Mesothelial cell of epicardium (in vitro differentiated cells): ENCODE data around the gene ZNF749. TPM values are rescaled to one million over a fixed set of nuclear protein-coding genes. Genes with fewer than 3 reads are reported as not detected.

Experiments used
- DNase-seq, 2 experiments: peaks; one replicate each; pipeline ENCODE4 v3.0.0; 2021; ENCODE audit warnings: low spot score in 2 of 2; ENCODE audit not compliant: unreplicated experiment in 2 of 2
- H3K27ac Mint-ChIP-seq: 2 replicates; pipeline ENCODE4 v1.8.0; 2021; ENCODE audit warnings: mixed read lengths
- H3K27me3 Mint-ChIP-seq: 2 replicates; pipeline ENCODE4 v1.8.0; 2021; ENCODE audit warnings: low read depth, mixed read lengths
- H3K36me3 Mint-ChIP-seq: 2 replicates; pipeline ENCODE4 v1.8.0; 2021; ENCODE audit warnings: mixed read lengths
- H3K4me1 Mint-ChIP-seq: 2 replicates; pipeline ENCODE4 v1.8.0; 2021; ENCODE audit warnings: mixed read lengths
- H3K4me3 Mint-ChIP-seq: 2 replicates; pipeline ENCODE4 v1.8.0; 2021; ENCODE audit warnings: mild to moderate bottlenecking, moderate library complexity, mixed read lengths
- H3K9me3 Mint-ChIP-seq: 2 replicates; pipeline ENCODE4 v1.8.0; 2021; ENCODE audit warnings: mixed read lengths
- total RNA-seq: library from RNA; stranded (reverse); gene quantifications from 3 replicates; pipeline ENCODE4 v1.2.1, GENCODE V29; 2021
- TF ChIP-seq, protein P1 (sequence below): fragments of 200-600 bp; sonication (generic); IDR thresholded peaks from one replicate; pipeline ENCODE4 v1.5.0; 2021; ENCODE audit warnings: antibody characterized with exemption; ENCODE audit not compliant: unreplicated experiment

ZNF749 gene
- total RNA-seq, 1 donor from 2014 or later = 23.7 TPM

DNA sequence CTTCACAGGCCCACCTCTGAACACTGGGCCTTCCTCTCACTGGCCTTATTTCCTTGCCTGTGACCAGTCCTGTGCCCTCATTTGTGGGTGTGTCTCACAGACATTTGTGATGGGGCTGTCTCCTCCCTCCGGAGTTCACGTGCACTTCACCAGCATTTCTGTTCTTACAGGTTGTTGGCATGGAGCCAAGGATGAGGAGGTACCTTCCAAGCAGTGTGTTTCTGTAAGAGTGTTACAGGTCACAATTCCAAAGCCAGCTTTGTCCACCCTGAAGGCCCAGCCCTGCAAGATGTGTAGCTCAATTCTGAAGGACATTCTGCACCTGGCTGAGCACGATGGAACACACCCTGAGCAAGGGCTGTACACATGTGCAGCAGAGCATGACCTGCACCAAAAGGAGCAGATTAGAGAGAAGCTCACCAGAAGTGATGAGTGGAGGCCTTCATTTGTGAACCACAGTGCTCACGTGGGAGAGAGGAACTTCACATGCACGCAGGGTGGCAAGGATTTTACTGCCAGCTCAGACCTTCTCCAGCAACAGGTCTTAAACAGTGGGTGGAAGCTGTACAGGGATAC, 8.1 kb downstream of the ZNF749 start:
- Mint-ChIP-seq H3K4me1 (no peaks in the 10 kb centered on the region), H3K4me3 (no peak overlapping the region), H3K27me3 (no peaks in the 10 kb centered on the region), H3K9me3 (peaks cover 18% of the 10 kb centered on the region), H3K27ac (no peak overlapping the region), H3K36me3 (peaks cover 57% of the 10 kb centered on the region)
- DNase-seq = no peak
- TF ChIP-seq, protein P1, sequence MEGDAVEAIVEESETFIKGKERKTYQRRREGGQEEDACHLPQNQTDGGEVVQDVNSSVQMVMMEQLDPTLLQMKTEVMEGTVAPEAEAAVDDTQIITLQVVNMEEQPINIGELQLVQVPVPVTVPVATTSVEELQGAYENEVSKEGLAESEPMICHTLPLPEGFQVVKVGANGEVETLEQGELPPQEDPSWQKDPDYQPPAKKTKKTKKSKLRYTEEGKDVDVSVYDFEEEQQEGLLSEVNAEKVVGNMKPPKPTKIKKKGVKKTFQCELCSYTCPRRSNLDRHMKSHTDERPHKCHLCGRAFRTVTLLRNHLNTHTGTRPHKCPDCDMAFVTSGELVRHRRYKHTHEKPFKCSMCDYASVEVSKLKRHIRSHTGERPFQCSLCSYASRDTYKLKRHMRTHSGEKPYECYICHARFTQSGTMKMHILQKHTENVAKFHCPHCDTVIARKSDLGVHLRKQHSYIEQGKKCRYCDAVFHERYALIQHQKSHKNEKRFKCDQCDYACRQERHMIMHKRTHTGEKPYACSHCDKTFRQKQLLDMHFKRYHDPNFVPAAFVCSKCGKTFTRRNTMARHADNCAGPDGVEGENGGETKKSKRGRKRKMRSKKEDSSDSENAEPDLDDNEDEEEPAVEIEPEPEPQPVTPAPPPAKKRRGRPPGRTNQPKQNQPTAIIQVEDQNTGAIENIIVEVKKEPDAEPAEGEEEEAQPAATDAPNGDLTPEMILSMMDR = no peak

DNA sequence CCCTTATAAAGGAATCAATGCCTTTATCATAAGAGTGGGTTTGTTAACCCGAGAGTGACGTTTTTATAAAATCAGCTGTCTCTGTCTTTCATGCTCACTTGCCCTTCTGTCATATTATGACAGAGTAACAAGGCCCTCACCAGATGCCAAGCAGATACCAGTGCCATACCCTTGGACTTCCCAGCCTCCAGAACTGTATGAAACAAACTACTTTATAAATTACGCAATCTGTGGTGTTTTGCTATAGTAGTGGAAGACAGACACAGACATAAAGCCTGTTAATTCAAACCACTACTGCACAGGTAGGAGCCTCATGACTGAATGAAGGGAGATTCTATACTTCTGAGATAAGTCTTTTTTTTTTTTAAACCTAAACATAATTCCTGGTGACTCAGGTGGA, 17.2 kb downstream of the ZNF749 start:
- no peak for DNase-seq
- no peak overlapping the region for H3K4me3 Mint-ChIP-seq
- TF ChIP-seq, protein P1 = no peak
- no peak overlapping the region for H3K27ac Mint-ChIP-seq
- H3K4me1 Mint-ChIP-seq = no peaks in the 10 kb centered on the region
- no peaks in the 10 kb centered on the region for H3K27me3 Mint-ChIP-seq
- H3K9me3 Mint-ChIP-seq = peaks cover 54% of the 10 kb centered on the region
- peaks cover 52% of the 10 kb centered on the region for H3K36me3 Mint-ChIP-seq

DNA sequence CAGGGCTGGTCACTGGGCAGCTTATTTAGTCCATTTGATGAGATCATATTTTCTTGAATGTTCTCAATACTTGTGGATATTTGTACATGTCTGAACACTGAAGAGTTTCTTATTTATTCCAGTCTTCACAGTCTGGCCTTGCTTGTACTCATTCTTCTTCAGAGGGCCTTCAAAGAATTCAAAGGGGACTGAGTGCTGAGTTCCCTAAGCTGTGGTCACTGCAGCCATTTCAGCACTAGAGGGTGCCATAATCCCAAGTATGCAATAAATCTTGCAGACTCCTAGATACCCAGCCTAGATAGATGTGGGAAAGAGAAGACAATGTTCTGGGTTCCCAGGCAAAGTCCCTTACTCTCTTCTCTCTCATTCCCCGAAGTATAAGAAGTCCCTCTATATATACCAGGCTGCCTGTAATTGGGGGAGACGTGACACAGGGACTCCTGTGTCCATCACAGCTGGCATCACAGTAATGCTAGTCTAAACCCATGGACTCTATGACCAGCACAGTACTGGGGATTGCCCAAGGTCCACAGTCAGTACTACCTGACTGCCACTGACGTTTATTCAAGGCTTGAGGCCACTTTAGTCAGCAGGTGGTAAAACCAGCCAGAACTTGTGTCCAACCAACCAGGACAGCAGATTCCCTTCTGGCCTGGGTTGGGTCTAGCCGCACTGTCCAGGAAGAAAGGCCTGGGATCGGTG, 30.7 kb downstream of the ZNF749 start:
- DNase-seq = no peak
- no peaks in the 10 kb centered on the region for H3K27me3 Mint-ChIP-seq
- H3K9me3 Mint-ChIP-seq = peaks cover 71% of the 10 kb centered on the region
- TF ChIP-seq, protein P1 = no peak
- H3K4me3 Mint-ChIP-seq = no peak overlapping the region
- no peak overlapping the region for H3K27ac Mint-ChIP-seq
- H3K36me3 Mint-ChIP-seq = peaks cover 64% of the 10 kb centered on the region
- H3K4me1 Mint-ChIP-seq = no peaks in the 10 kb centered on the region

DNA sequence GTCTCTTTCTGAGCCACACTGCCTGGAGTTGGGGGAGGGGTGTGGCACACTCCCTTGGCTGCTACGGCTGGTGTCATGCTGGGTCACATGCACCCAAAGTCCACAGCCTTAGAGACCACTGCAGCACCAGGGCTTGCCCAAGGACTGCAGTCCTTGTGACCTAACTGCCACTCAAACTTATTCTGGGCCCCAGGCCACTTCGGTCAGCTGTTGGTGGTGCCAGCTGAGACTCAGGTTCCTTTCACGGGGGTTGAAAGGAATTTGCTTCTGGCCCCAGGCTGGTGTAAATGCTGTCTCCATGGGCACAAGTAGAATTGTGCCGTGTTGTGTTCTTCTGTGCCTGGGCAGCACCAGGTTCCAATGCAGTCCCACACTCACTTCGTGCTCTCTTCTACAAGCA, 31.4 kb downstream of the ZNF749 start:
- no peaks in the 10 kb centered on the region for H3K4me1 Mint-ChIP-seq
- H3K4me3 Mint-ChIP-seq = no peak overlapping the region
- H3K27ac Mint-ChIP-seq = no peak overlapping the region
- TF ChIP-seq, protein P1 = no peak
- no peaks in the 10 kb centered on the region for H3K27me3 Mint-ChIP-seq
- H3K9me3 Mint-ChIP-seq = peaks cover 71% of the 10 kb centered on the region
- peaks cover 66% of the 10 kb centered on the region for H3K36me3 Mint-ChIP-seq
- no peak for DNase-seq

DNA sequence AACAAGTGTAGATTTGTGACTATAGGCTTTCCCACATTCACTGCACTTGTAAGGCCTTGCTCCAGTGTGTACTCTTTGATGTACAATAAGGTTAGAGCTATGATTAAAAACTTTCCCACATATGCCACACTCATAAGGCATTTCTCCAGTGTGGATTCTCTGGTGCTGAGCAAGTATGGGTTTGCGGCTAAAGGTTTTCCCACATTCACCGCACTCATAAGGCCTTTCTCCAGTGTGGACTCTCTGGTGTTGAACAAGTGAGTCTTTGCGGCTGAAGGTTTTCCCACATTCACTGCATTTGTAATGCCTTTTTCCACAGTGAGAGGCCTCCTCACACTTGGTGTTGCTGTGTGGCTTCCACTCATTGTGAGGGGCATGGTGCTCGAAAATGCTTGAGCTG, 38.5 kb downstream of the ZNF749 start:
- H3K27ac Mint-ChIP-seq = no peak overlapping the region
- TF ChIP-seq, protein P1 = no peak
- DNase-seq = no peak
- no peak overlapping the region for H3K4me3 Mint-ChIP-seq
- H3K27me3 Mint-ChIP-seq = no peaks in the 10 kb centered on the region
- H3K4me1 Mint-ChIP-seq = peaks cover 6% of the 10 kb centered on the region
- H3K36me3 Mint-ChIP-seq = peaks cover 91% of the 10 kb centered on the region
- H3K9me3 Mint-ChIP-seq = peaks cover 86% of the 10 kb centered on the region
